HG03457 (cell line): ENCODE results near the gene BAG2.

Source experiments
- ATAC-seq: cut with Tn5 transposase; IDR thresholded peaks from one replicate; pipeline ENCODE4 v1.9.1; 2021; ENCODE audit warnings: moderate number of reproducible peaks; ENCODE audit not compliant: unreplicated experiment

Gene BAG2

GRCh38 chr6:57172136-57173055, at the start of gene BAG2:
TSS of gene BAG2 (plus strand) at chr6:57172326. CDS start at chr6:57172698, 372 bp downstream.
- ATAC-seq: peak; percentile 84

- no peak for ATAC-seq
Measured at GRCh38 chr6:57123111-57123510, 49.0 kb upstream of the BAG2 start.

GRCh38 chr6:57127763-57128162, 44.4 kb upstream of the BAG2 start:
- no peak for ATAC-seq

GRCh38 chr6:57130661-57131177, 41.4 kb upstream of the BAG2 start:
- no peak for ATAC-seq

- ATAC-seq: no peak
Measured at GRCh38 chr6:57134954-57135353, 37.2 kb upstream of the BAG2 start.

GRCh38 chr6:57135885-57136284, 36.2 kb upstream of the BAG2 start:
- ATAC-seq: no peak

GRCh38 chr6:57137350-57137749, 34.8 kb upstream of the BAG2 start:
- ATAC-seq: no peak

GRCh38 chr6:57138026-57138425, 34.1 kb upstream of the BAG2 start:
- no peak for ATAC-seq

- no peak for ATAC-seq
Measured at GRCh38 chr6:57141451-57142177, 30.5 kb upstream of the BAG2 start.

- no peak for ATAC-seq
Measured at GRCh38 chr6:57142178-57142525, 30.0 kb upstream of the BAG2 start.

- no peak for ATAC-seq
Measured at GRCh38 chr6:57143690-57144089, 28.4 kb upstream of the BAG2 start.

GRCh38 chr6:57147401-57147800, 24.7 kb upstream of the BAG2 start:
- no peak for ATAC-seq

- ATAC-seq: no peak
Measured at GRCh38 chr6:57147955-57148858, 23.9 kb upstream of the BAG2 start.

GRCh38 chr6:57158658-57159057, 13.5 kb upstream of the BAG2 start:
- no peak for ATAC-seq

GRCh38 chr6:57159127-57159526, 13.0 kb upstream of the BAG2 start:
- ATAC-seq: no peak

- no peak for ATAC-seq
Measured at GRCh38 chr6:57162028-57162427, 10.1 kb upstream of the BAG2 start.

- no peak for ATAC-seq
Measured at GRCh38 chr6:57162516-57162915, 9.6 kb upstream of the BAG2 start.

GRCh38 chr6:57163956-57164355, 8.2 kb upstream of the BAG2 start:
- ATAC-seq: no peak

- ATAC-seq: no peak
Measured at GRCh38 chr6:57165080-57165479, 7.0 kb upstream of the BAG2 start.

GRCh38 chr6:57173056-57173885, 1.1 kb downstream of the BAG2 start:
- ATAC-seq: no peak
